HG02588 (cell line): ENCODE data around the gene SLC7A5.
"Not testable (repeated sequence)": the region's sequence is repeated elsewhere in the genome, so short reads cannot be mapped to it uniquely, and the experiment has no call there.

Source experiments
- ATAC-seq: cut with Tn5 transposase; IDR thresholded peaks from one replicate; pipeline ENCODE4 v1.9.1; 2021; ENCODE audit warnings: mild to moderate bottlenecking, moderate library complexity; ENCODE audit not compliant: unreplicated experiment

The SLC7A5 gene

GRCh38 chr16:87802670-87803069 lies 66.6 kb downstream of the SLC7A5 start:
- no peak for ATAC-seq

- no peak for ATAC-seq
Observed at GRCh38 chr16:87801679-87802259, 67.5 kb downstream of the SLC7A5 start.

DNA sequence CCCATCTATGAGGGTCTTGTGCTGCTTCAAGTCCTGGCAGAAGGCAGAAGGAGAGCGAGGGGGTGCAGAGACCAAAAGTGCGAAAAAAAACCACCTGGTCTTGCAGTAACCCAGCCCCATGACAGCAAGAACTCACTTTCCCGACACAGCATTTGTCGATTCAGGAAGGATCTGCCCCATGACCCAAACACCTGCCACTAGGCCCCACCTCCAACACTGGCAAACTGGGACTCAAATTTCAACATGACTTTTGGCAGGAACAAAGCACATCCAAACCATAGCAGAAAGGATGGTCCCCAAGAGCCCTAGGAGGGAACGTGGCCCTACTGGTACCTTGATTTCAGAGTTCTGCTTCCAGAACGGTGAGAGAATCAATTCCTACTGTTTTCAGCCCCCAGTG lies 68.8 kb downstream of the SLC7A5 start:
- no peak for ATAC-seq

DNA sequence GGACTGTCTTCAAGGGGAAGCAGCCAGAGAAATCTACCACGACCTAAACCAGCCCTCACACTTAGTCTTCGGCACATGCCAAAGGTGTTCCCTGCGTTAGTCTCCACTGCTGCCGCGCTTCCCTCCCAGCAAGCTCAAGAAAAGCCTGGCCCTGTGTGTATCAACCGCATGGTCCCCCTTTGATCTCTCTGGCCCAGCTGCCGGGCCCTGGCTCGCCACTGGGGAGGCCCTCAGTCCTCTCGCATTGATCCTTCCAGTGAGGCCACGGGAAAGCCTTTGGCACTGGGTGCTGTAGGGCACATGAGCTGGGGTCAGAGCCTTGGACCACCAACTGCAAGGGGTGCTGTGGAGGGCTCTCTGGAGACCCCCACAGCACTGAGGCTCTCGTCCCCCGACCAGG lies 74.0 kb downstream of the SLC7A5 start:
- ATAC-seq = no peak

DNA sequence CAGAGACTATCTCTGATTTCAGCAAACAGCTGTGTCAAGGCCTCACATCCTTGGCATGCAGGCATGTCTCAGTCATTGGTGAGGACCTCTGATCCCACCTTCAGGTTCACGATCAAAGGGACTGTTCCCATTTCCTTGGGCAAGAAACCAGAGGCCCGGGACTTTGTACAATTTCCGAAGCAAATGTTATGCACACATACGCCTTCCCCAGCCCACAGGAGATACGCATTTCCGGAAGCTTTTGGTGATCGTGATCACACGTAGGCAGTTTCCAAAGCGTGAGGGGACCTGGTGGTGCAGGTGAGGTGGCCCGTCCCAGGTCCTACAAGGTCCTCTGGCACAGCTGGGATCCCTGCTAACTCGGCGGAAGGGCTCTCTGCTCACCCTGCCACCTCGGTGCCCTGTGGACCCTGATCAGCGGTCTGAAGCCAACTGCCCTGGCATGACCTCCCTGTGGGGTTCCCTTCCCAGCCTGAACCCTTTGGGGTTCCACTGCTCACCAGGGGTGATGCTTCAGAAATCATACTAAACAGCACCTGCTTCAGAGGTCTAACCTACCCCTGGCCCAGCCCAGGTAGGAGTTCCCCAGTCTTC lies 74.7 kb downstream of the SLC7A5 start:
- no peak for ATAC-seq

DNA sequence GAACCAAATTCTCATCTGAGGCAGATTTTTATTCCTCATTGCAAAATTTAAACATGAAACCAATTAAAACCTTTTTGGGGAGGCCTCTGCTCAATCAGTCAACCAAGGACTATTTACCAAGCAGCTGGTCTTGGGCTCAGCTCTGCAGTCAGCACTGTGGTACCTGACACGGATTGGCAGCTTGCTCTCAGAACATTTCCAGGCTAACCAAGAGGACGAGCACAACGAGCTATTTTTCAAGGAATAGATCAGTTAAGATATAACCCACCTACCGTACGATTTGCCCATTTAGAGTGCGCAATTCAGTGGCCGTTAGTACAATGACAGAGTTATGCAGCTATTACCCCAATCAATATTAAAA lies 77.1 kb downstream of the SLC7A5 start:
- no peak for ATAC-seq

- ATAC-seq = no peak
Observed at GRCh38 chr16:87791295-87792204, 77.8 kb downstream of the SLC7A5 start.

DNA sequence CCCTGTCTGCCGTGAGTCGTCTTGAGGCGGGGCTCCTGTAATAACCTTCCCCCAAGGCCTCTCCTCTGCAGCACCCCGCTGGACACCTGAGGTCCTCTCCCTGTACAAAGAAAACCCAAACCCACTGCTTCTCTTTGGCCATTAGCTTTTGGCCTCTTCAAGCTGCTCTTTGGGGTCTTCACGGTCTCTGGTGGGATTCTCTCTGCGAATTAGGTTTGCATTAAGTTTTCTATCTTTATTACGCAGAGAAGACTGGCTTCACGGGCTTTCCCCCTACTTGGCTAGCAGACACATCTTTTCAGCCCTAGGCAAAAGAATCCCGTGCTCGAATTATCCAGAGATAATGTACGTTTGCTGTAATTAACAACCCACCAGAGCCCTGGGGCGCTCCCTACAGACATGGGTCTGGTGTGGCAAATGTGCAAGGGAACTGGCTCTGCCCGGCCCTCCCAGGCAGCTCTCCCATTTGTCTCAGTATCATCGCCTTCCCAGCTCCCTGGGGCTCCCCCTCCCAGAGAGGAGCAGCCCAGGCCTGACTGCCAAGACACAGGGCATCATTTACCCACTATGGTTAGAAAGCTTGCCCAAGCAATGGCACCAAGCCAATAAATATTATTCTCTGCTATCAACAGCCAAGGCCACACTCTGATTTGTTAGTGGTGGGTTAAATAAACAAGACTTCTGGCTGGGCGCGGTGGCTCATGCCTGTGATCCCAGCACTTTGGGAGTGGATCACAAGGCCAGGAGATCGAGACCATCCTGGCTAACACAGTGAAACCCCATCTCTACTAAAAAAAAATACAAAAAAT lies 78.8 kb downstream of the SLC7A5 start:
- no peak for ATAC-seq

GRCh38 chr16:87789437-87790291 lies 79.6 kb downstream of the SLC7A5 start:
- no peak for ATAC-seq

- not testable (repeated sequence) for ATAC-seq
Observed at GRCh38 chr16:87788730-87789436, 80.4 kb downstream of the SLC7A5 start.

DNA sequence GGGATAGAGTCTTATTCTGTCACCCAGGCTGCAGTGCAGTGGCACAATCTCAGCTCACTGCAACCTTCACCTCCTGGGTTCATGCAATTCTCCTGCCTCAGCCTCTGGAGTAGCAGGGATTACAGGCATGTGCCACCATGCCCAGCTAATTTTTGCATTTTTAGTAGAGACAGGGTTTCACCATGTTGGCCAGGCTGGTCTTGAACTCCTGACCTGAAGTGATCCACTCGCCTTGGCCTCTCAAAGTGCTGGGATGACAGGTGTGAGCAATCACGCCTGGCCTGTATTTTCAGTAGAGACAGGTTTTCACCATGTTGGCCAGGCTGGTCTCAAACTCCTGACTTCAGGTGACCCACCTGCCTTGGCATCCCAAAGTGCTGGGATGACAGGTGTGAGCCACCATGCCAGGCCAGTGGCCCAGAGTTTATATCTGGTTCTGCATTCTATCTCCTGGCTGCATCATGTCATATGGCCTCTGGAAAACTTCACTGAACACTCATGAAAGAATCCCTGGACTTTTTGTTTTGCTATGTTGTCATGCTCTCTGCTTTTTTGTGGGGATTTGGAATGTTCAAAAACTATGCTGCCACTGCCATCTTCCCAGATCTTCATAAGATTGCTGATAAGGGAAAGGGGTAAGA lies 81.7 kb downstream of the SLC7A5 start:
- not testable (repeated sequence) for ATAC-seq

DNA sequence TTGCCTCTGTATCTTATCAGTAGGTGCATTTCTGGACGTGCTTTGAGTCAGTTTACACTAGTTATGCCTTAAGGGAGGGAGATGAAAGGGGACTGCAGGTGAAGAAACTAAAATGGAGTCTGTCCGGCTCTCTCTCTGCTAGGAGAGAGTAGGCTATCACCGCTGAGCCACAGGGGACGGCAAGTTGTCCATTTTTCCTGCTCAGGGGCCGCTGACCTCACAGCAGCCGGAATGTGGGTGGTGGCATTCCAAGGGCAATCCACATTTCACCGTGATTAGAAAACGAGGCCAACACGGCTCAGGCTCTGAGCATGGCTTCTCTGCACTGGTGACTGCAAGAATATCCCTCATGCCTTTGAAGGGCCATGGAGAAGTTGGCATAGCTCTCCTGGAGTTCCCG lies 84.5 kb downstream of the SLC7A5 start:
- ATAC-seq = no peak

DNA sequence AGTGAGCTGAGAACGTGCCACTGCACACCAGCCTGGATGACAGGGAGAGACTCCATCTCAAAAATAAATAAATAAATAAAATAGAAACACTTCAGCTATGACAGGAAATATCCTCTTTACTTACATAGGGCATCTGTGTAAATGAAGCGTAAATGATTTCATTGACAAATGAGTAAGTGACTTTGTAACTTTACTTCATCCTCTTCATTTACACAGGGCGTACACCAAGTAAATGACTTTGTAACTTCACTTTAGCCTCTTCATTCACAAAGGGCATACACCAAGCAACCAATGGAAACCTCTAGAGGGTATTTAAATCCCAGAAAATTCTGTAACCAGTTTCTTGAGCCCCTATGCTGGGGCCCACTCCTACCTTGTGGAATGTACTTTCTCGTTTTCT lies 87.3 kb downstream of the SLC7A5 start:
- ATAC-seq = no peak

DNA sequence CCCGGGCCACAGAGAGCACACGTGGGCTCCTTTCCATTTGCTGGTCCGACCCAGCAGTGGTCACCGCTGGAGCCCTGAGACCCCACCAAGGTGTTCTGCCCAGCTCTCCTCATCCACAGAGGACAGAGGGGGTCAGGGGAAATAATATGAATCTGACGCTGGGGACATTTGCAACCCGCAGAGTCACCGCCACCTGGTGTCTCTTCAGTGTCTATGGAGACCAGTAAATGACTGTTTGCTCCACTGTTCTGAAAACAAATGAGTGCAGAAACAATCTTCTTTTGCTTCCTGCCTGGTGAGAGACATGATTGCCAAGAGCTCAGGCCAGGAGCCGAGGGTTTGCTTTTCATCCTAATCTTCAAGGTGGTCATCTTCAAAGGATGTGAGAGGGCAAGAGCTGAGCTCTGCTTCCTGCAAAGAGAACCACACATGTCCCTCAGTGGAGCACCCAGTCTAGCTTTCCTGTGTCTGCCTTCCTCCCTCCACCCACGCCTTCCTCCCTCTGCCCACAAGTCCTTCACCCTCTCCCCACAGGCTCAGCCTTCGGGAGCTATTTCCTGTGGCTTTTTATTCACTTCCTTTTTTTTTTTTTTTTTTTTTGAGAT lies 88.8 kb downstream of the SLC7A5 start:
- ATAC-seq = no peak
